T-cell (primary cell): Measurements from ENCODE around the gene STK32C. TPM values are rescaled to one million over a fixed set of nuclear protein-coding genes. Genes with fewer than 3 reads are reported as not detected.
"Not testable (repeated sequence)": the region's sequence is repeated elsewhere in the genome, so short reads cannot be mapped to it uniquely, and the experiment has no call there.

ENCODE experiments used
- ATAC-seq, 4 experiments: fragments of 200-7000 bp in 3 of 4; fragments of 150-1000 bp in 1 of 4; cut with Tn5 transposase; replicated peaks in 1 of 4; 1 replicate in 3 of 4; 2 replicates in 1 of 4; pipeline ENCODE4 v1.10.0; 2021; ENCODE audit warnings: moderate library complexity in 3 of 4, mild to moderate bottlenecking in 2 of 4, moderate number of reproducible peaks in 1 of 4
- CTCF ChIA-PET, 2 donors: fragments of 300-600 bp; sonication (Branson Sonifier 250); formaldehyde crosslinking; loops; one replicate each; lab custom pipeline; 2022; ENCODE audit warnings: antibody characterized with exemption in 2 of 2; lab: Charles Lee
- POLR2A ChIA-PET, 2 donors: fragments of 300-600 bp; sonication (Branson Sonifier 250); formaldehyde crosslinking; loops; one replicate each; lab custom pipeline; 2022; ENCODE audit warnings: antibody characterized with exemption in 2 of 2; lab: Charles Lee
- DNase-seq, 35 experiments: peaks; one replicate each; pipeline versions ENCODE4 v3.0.0 to v3.0.0-alpha.2; 2013 to 2023
- H3K27ac ChIP-seq: one replicate; pipeline ENCODE4 v1.5.1; 2013; ENCODE audit warnings: low read length
- H3K27me3 ChIP-seq, 2 experiments: replicated peaks in 1 of 2; 1 replicate in 1 of 2; 2 replicates in 1 of 2; pipeline versions ENCODE4 v1.6.1 to v1.7.0; 2013; ENCODE audit warnings: low read length in 1 of 2, mixed read lengths in 1 of 2; ENCODE audit not compliant: control insufficient read depth in 2 of 2, insufficient read depth in 2 of 2; ENCODE audit errors: extremely low read depth in 1 of 2
- H3K36me3 ChIP-seq, 2 donors: 1 replicate in 1 of 2; 2 replicates in 1 of 2; pipeline versions ENCODE4 v1.6.1 to v1.7.0; 2013; ENCODE audit warnings: low read length in 1 of 2; ENCODE audit not compliant: control insufficient read depth in 2 of 2, insufficient read depth in 1 of 2; ENCODE audit errors: extremely low read depth in 1 of 2
- H3K4me1 ChIP-seq, 2 experiments: 1 replicate in 1 of 2; 2 replicates in 1 of 2; pipeline versions ENCODE4 v1.6.1 to v1.7.0; 2013; ENCODE audit warnings: low read length in 2 of 2, mixed read lengths in 1 of 2; ENCODE audit not compliant: insufficient read depth in 2 of 2, control insufficient read depth in 1 of 2; ENCODE audit errors: extremely low read depth in 1 of 2
- H3K4me3 ChIP-seq, 2 donors: 1 replicate in 1 of 2; 2 replicates in 1 of 2; pipeline versions ENCODE4 v1.5.1 to v1.7.0; 2013; ENCODE audit warnings: mild to moderate bottlenecking in 2 of 2, low read length in 1 of 2, moderate library complexity in 1 of 2; ENCODE audit not compliant: control insufficient read depth in 1 of 2; ENCODE audit errors: extremely low read depth in 1 of 2
- H3K9me3 ChIP-seq: 2 replicates; pipeline ENCODE4 v1.7.0; 2013
- H3K27ac Mint-ChIP-seq, 2 donors: one replicate each; pipeline ENCODE4 v1.8.0; 2020 to 2021; ENCODE audit warnings: mild to moderate bottlenecking in 2 of 2, mixed read lengths in 2 of 2
- H3K27me3 Mint-ChIP-seq, 2 donors: one replicate each; pipeline ENCODE4 v1.8.0; 2021 to 2022; ENCODE audit warnings: mixed read lengths in 2 of 2
- H3K36me3 Mint-ChIP-seq: one replicate; pipeline ENCODE4 v1.8.0; 2021; ENCODE audit warnings: mixed read lengths
- H3K4me1 Mint-ChIP-seq, 3 donors: one replicate each; pipeline ENCODE4 v1.8.0; 2020 to 2022; ENCODE audit warnings: mixed read lengths in 3 of 3, mild to moderate bottlenecking in 1 of 3
- H3K4me3 Mint-ChIP-seq, 3 donors: one replicate each; pipeline ENCODE4 v1.8.0; 2020 to 2022; ENCODE audit warnings: mild to moderate bottlenecking in 3 of 3, mixed read lengths in 3 of 3, moderate library complexity in 3 of 3
- H3K9me3 Mint-ChIP-seq, 3 donors: one replicate each; pipeline ENCODE4 v1.8.0; 2020 to 2022; ENCODE audit warnings: mixed read lengths in 3 of 3
- WGBS: methylation state at CpG from one replicate; pipeline ENCODE4 v1.1.5; 2013; ENCODE audit warnings: missing lambda C conversion rate; ENCODE audit not compliant: insufficient coverage; 5-methylcytosine and 5-hydroxymethylcytosine counted together
- total RNA-seq, 35 experiments: library from RNA in 6 of 35; stranded (reverse) in 6 of 35; fragments of 120-200 nt in 1 of 35; gene quantifications; one replicate each; pipeline versions ENCODE4 v1.2.1 to v1.2.4 and lab custom pipeline; 2013 to 2026

STK32C gene
- total RNA-seq, 5 donors from 2014 or later (not counting 1 experiment from before 2014, with no cell fraction given), result 5.8 to 16.4 (median 12.2) TPM

- Mint-ChIP-seq H3K27me3 (no peaks in the 10 kb centered on the region), H3K27ac (no peak overlapping the region), H3K4me1 (peaks cover 8 to 11% (median 9%) of the 10 kb centered on the region in 3 donors), H3K9me3 (peaks cover 0 to 3% (median 0%) of the 10 kb centered on the region in 3 donors), H3K4me3 (no peak overlapping the region), H3K36me3 (peaks cover 4% of the 10 kb centered on the region)
- ATAC-seq, result no peak
- Histone ChIP-seq H3K9me3 (no peaks in the 10 kb centered on the region), H3K27ac (no peak overlapping the region), H3K4me1 (peaks cover 0 to 5% of the 10 kb centered on the region in 2 experiments), H3K4me3 (no peak overlapping the region), H3K36me3 (no peaks in the 10 kb centered on the region), H3K27me3 (no peaks in the 10 kb centered on the region)
- DNase-seq, result no peak
- WGBS, result 88% methylated on average over 11 of the region's 11 CpGs
- ChIA-PET POLR2A (interaction anchor here in 1 of 2 donors (0.6 kb wide), 1 partner anchor 34 kb away, joined by 3 read pairs; no protein-coding TSS in a partner anchor), CTCF (no interaction called here)
Observed at GRCh38 chr10:132270256-132270655, 37.5 kb downstream of the STK32C start.

GRCh38 chr10:132269266-132270230 is 38.2 kb downstream of the STK32C start:
- Mint-ChIP-seq H3K4me1 (peaks cover 8 to 11% (median 9%) of the 10 kb centered on the region in 3 donors), H3K27me3 (no peaks in the 10 kb centered on the region), H3K36me3 (peaks cover 4% of the 10 kb centered on the region), H3K27ac (no peak overlapping the region), H3K9me3 (peaks cover 0 to 3% (median 0%) of the 10 kb centered on the region in 3 donors), H3K4me3 (no peak overlapping the region)
- Histone ChIP-seq H3K4me1 (peaks cover 0 to 5% of the 10 kb centered on the region in 2 experiments), H3K36me3 (no peaks in the 10 kb centered on the region), H3K27me3 (no peaks in the 10 kb centered on the region), H3K27ac (no peak overlapping the region), H3K9me3 (no peaks in the 10 kb centered on the region), H3K4me3 (no peak overlapping the region)
- WGBS, result 90% methylated on average over 12 of the region's 21 CpGs
- ChIA-PET CTCF (no interaction called here), POLR2A (no interaction called here)
- ATAC-seq (no peak), DNase-seq (no peak)

- H3K36me3 ChIP-seq, H3K36me3 Mint-ChIP-seq, DNase-seq, H3K4me3 Mint-ChIP-seq, CTCF ChIA-PET, H3K27me3 Mint-ChIP-seq, ATAC-seq, H3K9me3 ChIP-seq, H3K27me3 ChIP-seq, H3K9me3 Mint-ChIP-seq, H3K4me1 ChIP-seq, H3K4me3 ChIP-seq, H3K27ac Mint-ChIP-seq, H3K27ac ChIP-seq, POLR2A ChIA-PET: not testable (repeated sequence)
- peaks cover 8 to 11% (median 9%) of the 10 kb centered on the region in 3 donors for H3K4me1 Mint-ChIP-seq
- 88% methylated on average over 12 of the region's 12 CpGs for WGBS
Observed at GRCh38 chr10:132267916-132268315, 39.8 kb downstream of the STK32C start.

DNA sequence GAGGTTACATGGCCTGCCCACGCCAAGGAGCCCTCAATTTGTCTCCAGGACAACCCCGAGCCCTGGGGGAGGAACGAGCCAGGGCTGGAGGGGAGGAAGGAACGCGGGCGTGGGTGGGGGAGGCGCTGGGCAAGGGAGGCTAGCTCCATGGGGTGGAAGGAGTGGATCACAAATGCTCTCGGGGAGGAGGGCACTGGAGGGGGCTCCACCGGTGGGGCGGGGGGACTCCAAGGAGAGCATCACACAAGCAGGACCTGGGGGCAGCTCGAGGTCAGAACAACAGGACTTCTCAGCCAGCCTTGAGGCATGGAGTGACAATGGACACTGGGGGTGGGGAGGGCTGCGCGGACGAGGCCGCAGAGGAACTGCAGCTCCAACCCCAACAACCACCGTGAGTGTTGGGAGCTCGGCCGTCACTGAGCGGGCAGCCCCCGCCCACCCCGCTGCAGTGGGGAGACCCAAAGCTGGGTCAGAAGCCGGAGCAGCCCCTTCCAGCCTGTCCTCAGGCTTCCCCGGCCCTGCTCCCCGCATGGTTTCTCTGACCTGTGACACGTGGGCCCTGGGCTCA is 41.1 kb downstream of the STK32C start:
- Histone ChIP-seq H3K4me3 (no peak overlapping the region), H3K9me3 (no peaks in the 10 kb centered on the region), H3K36me3 (no peaks in the 10 kb centered on the region), H3K27ac (no peak overlapping the region), H3K4me1 (peaks cover 0 to 5% of the 10 kb centered on the region in 2 experiments), H3K27me3 (no peaks in the 10 kb centered on the region)
- 67% methylated on average over 13 of the region's 25 CpGs for WGBS
- peaks cover 0 to 3% (median 0%) of the 10 kb centered on the region in 3 donors for H3K9me3 Mint-ChIP-seq
- ATAC-seq (no peak), DNase-seq (no peak)
- peaks cover 8 to 11% (median 9%) of the 10 kb centered on the region in 3 donors for H3K4me1 Mint-ChIP-seq
- no peak overlapping the region for H3K4me3 Mint-ChIP-seq
- ChIA-PET POLR2A (no interaction called here), CTCF (no interaction called here)
- H3K27ac Mint-ChIP-seq, result no peak overlapping the region
- no peaks in the 10 kb centered on the region for H3K27me3 Mint-ChIP-seq
- H3K36me3 Mint-ChIP-seq, result no peaks in the 10 kb centered on the region

DNA sequence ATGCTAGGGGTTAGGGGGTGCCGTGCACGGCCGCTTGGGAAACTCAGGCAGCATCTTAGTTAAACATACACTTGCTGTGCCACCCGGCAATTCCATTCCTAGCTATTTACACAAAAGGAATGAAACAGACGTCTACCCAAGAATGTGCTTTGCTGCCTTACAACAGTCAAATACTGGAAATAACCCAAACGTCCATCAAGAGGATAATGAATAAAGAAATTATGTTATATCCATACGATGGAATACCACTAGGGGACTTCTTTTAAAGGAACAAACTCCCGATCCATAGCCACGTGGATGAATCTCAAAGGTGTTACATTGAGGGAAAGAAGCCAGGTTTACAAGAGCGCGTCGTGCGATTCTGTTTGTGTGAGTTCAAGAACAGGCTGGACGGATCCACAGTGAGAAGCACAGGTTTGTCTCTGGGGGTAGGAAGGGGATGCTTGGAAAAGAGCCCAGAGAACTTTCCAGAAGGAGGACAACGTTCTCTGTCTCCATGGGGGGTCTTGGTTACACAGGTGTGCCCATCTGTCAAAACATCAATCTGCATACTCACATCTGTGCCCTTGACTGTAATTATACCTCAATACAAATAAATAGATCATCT is 41.8 kb downstream of the STK32C start:
- peaks cover 0 to 5% of the 10 kb centered on the region in 2 experiments for H3K4me1 ChIP-seq
- no peaks in the 10 kb centered on the region for H3K36me3 Mint-ChIP-seq
- H3K27ac ChIP-seq, result no peak overlapping the region
- DNase-seq (no peak), ATAC-seq (no peak)
- no peaks in the 10 kb centered on the region for H3K9me3 ChIP-seq
- H3K9me3 Mint-ChIP-seq, result peaks cover 0 to 3% (median 0%) of the 10 kb centered on the region in 3 donors
- peaks cover 8 to 11% (median 9%) of the 10 kb centered on the region in 3 donors for H3K4me1 Mint-ChIP-seq
- no peaks in the 10 kb centered on the region for H3K27me3 ChIP-seq
- 96% methylated on average over 11 of the region's 15 CpGs for WGBS
- no peaks in the 10 kb centered on the region for H3K27me3 Mint-ChIP-seq
- no peak overlapping the region for H3K27ac Mint-ChIP-seq
- H3K4me3 ChIP-seq, result no peak overlapping the region
- ChIA-PET CTCF (no interaction called here), POLR2A (no interaction called here)
- H3K4me3 Mint-ChIP-seq, result no peak overlapping the region
- no peaks in the 10 kb centered on the region for H3K36me3 ChIP-seq
